NCI-H187 (cell line): ENCODE data around the gene CD48.
"Not testable (repeated sequence)": the region's sequence is repeated elsewhere in the genome, so short reads cannot be mapped to it uniquely, and the experiment has no call there.

Experiments
- DNase-seq, 2 experiments: peaks; one replicate each; lab custom pipeline; 2025; lab: John Stamatoyannopoulos, UW

The CD48 gene

DNA sequence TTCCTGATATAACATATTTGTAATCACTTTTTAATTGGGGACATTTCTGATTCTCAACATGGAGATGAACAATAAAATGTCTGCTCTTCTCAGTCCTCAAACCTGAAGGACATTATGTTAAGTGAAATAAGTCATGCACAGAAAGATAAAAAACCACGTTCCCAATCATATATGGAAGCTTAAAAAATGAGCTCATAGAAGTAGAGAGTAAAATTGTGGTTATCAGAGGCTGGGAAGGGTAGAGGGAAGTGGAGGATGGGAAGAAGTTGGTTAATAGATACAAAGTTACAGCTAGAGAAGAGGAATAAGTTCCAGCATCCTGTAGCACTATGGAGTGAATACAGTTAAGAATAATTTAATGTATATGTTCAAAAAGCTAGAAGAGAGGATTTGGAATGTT lies 1.5 kb upstream of the CD48 start:
- DNase-seq, result no peak

DNA sequence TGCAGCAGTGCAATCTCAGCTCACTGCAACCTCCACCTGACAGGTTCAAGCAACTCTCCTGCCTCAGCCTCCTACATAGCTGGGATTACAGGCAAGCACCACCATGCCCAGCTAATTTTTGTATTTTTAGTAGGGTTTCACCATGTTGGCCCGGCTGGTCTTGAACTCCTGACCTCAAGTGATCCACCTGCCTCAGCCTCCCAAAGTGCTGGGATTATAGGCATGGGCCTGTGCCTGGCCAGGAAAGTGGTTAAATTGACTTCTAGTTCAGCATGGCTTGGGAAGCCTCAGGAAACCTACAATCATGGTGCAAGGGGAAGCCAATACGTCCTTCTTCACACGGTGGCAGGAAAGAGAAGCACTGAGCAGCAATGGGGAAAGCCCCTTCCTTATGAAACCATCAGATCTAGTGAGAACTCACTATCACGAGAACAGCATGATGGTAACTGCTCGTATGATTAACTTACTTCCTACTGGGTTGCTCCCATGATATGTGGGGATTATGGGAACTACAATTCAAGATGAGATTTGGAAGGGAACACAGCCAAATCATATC lies 981 bp upstream of the CD48 start:
- not testable (repeated sequence) for DNase-seq

DNA sequence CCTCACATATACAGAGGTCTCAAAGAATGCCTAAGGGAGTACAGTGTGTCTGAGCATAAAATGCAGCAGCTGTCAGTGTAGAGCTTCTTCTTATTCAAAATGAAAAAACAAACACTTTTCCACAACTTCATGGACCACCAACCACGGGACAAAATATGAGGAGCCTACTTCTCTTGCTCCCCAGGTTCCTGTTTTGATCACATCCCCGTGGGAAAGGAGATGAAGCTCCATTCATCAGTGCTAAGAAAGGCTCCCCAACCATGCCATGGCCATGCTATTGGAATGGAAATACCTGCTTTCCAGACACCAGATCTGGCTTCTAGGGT lies 383 bp downstream of the CD48 start:
- no peak for DNase-seq

DNA sequence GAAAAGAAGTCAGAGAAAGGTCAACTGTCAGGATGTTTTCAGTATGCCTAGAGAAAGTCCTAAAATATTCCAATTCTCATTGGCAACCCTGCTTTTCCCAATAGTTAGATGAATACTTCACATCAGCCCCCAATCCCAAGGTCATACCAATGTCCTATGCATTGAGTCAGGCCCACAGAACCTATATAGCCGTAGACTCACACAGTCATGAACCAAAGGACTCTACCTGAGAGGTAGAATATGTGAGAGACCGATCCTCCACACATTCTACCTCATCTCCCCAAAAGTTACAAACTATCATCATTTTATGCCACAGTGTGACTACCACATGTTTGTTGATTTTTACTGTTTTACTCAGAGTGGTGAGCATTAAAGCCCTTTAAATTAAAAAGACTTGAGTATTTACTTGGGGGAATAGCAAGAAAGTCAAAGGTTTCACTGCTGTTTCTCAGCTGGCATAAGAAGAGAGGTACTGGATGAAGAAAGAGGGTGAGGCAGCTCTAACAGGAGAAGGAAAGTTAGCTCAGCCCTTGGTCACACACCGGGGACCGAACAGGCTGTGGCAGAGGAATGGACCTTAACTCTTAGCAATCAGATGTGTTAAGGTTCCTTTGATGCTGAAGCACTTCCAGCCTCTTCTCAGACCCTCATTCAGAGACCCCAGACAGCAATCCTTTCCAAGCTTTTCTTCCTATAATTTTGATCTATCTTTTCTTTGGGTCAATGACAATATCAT lies 937 bp downstream of the CD48 start:
- no peak for DNase-seq

DNA sequence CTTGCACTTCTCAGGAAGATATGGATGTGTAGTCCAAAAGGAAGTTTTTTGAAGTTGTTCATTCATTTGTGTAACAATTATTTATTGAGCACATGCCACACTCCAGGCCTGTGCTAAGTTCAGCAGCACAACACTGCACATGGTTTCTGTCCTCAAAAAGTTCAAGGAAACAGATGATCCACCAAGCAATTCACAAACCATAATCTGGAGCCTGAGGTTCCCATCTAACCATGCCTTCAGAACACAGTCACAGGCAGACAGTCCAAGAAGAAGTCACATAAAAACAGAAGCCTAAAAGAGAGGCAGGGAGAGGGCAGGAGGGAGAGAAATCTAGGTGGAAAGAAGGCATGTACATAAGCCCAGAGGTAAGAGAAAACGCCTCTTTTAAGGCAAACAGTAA lies 1.9 kb downstream of the CD48 start:
- no peak for DNase-seq

DNA sequence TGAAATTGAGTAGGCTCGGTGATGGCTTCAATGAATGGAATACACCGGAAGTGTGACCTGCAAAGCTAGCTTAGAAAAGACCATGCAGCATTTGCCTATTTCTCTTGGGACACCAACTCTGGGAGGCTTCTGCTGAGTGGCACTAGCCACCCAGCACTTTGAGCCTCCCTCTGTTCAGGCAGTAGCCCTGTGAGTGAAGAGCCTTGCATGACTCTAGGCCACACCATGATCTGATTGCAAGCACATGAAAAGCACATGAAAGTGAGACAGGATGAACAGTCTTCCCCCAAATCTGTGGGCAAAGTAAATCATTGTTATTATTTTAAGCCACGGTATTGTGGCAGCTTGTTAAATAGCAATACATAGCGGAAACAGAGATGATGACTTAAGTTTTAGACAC lies 2.8 kb downstream of the CD48 start:
- no peak for DNase-seq

DNA sequence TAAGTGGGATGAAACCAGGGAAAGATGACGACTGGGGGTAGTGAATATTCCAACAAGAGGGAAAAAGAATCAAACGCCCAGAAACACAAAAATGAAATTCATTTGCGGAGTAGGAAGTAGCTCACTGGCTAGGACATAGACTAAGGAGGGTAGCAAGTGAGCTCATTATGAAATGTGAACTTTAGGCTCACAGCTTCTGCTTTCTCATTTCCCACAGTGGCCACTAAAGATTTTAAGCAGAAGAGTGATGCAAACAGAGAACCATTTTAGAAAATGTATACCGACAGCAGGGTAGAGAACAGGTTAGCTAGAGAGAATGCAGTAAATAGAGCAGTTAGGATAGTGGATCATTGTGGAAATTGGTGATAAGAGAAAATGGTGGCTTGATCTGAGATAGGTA lies 3.5 kb downstream of the CD48 start:
- DNase-seq, result no peak

DNA sequence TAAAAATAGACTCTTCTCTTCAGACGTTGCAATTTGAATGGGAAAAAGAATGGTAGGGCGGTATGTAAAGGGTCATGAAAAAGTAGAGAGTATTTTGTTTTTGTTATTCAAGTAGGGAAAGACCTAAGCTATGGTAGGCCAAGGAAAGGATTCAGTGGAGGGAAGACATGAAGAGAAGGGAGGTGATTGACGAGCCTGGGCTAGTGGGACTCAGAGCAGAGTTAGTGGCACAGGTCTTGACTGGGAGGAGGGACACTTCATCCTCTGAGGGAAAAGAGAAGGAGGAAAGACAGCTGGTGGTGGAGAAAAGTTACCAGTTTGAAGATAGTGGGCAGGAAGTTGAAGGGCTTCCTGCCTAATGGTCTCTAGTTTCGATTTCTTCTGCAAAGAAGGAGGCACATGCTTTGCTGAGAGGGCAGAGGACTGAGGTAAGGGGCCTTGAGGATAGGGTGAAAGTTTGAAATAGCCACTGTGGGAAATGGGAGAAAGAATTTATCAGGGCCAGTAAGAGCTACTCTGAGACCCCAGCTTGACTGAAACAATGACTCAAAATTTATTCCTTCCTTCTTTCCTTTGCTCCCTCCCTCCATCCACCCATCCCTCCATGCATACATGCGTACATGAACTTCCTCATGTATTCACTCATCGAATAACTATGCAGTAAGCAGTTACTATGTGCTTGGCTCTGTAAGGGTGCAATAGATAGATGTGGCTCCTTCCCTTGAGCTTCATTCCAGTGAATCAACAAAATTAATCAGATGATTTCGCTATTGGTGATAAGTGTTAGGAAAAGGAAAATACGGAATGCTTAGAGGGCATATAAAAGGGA lies 4.2 kb downstream of the CD48 start:
- DNase-seq, result no peak

DNA sequence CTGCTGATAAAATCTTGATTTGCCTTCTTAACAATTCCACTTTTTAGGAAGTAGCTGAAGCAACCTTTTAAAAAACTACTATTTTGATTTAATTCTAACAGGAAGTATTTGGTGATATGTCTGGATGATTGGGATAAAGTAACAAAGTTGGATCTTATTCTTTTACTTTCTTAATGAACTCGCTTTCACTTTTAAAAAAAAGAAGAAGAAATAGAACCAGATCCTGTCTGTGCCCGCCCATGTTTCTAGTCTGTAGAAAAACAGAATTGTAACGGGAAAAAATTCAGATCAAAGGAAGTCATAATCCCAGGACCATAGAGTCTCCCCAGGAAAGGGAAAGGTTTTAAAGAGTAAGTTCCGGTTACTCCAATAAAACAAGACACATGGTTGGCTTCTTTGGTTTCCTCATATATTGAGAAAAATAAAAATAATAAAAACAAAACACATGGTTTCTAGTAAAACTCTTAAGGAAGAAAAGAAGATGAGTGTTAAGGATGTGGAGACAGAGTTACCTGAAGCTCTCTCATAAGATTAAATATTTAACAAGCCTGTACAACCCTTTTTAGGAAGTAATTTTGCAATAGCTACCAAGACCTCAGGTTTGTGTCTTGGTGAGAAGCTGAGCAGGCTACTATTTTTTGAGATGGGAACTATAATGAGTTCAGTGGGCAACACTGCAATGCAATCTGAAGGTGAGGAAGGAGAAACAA lies 4.9 kb downstream of the CD48 start:
- no peak for DNase-seq

DNA sequence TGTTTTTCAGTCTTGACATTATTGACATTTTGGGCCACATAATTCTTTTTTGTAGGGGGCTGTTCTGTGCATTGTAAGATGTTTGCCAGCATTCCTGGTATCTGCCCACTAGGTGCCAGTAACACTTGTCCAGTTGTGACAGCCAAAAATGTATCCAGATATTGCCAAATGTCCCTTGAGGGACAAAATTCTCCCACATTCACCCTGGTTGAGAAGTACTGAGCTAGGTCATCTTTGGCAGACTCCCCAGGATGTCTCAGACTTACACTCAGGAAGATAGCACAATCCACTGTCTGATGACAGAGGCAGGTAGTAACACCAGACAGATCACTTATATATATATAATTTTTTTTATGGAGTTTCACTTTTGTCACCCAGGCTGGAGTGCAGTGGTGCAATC lies 5.9 kb downstream of the CD48 start:
- no peak for DNase-seq

DNA sequence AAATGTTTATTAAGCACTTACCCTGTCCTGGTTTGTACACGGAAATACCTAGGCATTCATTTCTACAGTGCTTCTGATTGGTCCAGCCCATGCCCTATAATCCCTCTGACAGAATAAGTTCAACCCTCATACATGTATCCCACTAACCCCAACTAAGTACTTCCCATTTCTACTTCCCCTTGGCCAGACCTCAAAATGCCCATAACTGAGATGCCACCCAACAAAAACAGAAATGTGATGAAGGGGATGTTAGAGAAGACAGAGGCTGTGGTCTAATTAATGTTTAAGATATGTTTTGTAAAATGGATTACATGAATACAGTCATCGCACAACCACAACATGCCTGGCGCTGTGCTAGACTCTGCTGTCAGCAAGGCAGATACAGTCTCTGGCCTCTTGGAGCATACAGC lies 6.4 kb downstream of the CD48 start:
- not testable (repeated sequence) for DNase-seq

DNA sequence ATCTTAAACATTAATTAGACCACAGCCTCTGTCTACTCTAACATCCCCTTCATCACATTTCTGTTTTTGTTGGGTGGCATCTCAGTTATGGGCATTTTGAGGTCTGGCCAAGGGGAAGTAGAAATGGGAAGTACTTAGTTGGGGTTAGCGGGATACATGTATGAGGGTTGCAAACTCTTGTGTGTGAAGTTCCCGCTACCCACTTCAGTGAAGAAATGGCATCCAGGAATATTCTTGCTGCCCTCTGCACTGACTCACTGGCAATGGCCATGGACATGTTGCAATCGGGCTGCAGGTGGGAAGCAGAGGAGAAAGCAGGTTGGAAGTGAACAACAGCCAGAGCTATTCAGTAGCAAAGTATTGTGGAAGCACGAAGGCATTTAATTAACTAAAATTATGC lies 7.4 kb downstream of the CD48 start:
- DNase-seq, result no peak

DNA sequence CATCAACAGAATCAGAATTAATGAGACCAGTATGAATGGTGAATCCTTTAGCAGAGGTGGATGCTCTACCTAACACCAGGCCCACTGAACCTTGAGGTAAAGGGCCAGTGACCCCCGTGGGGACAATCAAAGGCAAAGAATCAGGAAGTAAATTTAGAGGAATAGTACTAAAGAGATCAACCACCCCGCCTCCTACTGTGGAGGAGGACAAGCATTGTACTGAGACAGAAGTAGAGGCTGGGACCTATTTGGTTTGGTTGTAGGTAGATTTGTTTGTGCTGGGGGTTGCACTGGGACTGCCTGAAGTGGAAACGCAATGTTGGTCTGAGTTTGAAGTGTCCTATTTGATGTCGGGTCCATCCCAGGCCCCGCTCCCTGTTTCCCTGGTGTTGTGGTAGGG lies 9.5 kb downstream of the CD48 start:
- no peak for DNase-seq

DNA sequence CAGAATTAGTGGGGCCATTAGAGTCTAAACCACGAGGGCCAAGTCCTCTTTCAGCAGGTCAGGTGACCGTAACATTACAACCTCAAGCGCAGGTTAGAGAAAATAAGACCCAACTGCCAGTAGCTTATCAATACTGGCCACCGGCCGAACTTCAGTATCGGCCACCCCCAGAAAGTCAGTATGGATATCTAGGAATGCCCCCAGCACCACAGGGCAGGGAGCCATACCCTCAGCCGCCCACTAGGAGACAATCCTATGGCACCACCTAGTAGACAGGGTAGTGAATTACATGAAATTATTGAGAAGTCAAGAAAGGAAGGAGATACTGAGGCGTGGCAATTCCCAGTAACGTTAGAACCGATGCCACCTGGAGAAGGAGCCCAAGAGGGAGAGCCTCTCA lies 19.2 kb downstream of the CD48 start:
- DNase-seq, result peak in 1 of 2 experiments; percentile 13

DNA sequence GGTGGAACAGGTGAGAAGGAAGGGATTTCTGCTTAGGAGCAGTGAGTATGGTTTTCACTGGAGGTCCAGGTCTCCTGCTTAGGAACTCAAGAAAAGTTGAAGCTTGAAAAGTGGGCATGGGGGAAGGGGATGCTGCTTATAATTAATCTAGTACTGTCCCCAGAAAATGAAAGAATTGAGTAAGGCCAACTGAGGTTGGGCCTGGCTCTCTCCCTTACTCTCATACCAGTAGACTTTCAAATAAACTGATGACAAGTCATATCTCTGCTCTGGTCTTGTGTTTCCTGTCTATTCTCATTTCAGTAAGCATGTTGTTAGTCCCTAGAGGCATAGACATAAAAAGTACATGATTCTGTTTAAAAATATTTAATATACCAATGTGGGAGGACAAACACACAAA lies 26.4 kb downstream of the CD48 start:
- no peak for DNase-seq

DNA sequence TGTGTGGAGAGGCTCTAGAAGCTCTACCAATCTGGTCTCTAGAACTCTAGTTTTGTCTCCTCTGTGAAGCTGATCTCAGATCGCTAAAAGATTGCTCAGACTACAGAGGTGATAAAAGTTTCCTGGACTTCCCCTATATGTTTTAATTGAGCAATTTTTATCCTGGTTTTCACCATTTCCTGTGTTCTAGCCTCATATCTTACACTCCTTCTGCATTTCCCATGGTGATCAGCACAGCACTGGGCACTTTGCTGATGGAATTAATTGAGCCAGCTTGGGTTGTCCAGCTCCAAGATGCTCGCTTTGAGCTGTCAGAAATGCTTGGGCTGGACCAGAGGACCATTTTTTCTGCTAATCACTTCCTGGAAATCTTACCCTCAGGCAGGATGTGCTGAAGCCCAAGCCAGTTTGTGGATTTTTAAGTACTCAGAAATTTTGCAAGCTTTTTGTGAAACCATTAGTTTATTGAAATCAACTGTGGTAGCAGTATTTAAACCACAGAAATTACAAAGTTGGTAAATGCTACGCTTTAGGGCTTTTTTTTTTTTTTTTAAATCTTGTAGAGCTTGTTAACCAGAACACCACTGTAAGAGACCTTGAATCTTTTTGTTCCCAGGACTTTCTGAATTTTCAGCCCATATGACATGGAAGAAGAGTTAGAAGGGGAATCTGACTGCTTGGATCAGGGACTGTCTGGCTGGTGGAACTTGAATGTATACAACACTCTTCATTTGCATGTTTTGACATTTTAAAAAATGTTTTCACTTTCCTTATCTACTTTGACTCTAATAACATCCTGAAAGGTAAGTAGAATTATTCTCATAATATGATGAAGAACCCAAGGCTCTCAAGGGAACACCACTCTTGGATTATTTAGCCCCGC lies 28.4 kb downstream of the CD48 start:
- DNase-seq, result no peak

DNA sequence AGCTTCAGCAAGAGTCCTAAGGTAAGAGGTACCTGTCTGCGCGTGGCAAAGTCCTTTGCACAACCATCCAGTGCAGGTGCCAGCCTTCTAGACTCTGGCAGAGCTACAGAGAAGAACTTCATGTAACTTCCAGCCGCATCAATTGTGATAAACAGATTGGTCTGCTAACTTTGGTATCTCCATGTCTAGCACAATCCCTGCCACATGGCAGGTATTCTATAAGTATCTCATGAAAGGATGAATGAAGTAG lies 29.8 kb downstream of the CD48 start:
- DNase-seq, result no peak

DNA sequence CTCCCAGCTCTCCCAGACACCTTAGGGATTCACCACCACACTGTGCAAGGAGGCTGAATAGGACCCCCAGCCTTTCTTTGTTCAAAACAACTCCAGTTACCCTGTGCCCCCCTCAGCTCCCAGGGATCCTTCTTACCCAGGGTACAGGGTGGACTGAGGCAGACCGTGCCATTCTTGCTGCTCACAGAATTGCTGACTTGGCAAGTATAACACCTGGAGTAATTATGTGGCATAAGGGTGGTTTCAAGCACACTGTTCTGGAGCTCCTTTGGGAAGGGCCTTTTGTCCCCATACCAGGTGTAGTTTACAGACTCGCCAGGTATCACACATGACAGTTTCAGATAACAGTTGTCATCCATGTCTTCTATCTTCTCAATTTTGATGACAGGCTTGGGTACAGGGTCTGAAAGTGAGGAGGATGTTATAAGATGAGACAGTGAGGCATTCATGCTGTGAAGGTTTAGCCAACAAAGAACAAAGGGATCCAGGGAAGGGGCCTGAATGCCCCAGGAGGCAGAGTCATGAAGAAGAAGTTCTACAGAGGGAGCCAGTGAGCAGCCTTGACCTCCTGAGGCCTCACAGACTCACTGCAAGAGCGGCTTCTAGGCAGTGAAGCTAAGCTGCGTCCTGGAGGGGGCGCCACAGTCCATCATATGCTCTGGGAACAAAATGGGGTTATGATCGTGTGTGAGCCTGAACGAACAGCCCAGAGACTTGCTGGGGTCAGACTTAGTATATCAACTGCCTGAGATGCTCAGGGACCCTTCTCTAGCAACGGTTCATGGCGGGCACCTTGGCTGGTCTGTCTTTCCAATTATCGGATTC lies 30.3 kb downstream of the CD48 start:
- peak; percentile 9 to 48 for DNase-seq

DNA sequence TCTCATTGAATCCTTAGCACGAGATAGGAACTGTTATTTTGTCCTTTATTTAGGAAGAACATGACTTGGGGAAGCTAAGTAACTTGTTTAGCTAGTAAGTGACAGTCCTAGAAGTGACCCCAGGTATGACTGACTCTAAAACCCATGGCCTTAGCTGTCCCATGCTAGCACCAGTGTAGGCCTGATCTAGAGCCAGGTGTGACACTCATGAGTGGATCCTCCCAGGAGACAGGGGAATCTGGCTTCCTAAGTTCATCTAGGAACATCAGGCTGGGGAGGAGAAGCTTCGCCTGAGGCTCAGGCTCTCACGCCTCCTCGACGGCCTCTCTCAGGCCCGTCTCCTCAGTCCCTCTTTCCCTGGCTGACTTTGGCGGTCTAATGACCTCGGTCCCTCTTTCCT lies 31.2 kb downstream of the CD48 start:
- DNase-seq, result no peak

DNA sequence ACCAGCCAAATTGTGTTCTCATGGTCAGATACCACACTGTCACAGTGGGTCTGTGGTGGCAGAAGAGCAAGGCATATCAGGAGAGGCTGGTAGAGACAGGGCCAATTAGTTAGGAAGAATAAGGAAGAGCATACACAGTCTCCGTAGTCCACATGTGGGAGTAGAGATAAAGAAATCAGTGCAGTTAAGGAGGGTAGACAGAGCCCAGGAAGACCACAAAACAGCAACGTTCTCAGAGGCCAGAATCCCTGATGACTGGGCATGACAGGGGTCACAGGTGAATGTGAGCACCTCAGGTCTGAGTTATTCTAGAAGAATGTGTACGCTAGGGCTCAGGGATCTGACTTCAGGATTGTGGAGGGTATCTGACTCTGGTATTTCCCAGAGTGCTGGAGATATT lies 31.7 kb downstream of the CD48 start:
- DNase-seq, result no peak
